Activated naive CD8-positive, alpha-beta T cell treated with anti-CD3 and anti-CD28 coated beads, Interleukin-2, amount 50 U/mL, for 24 hours (primary cell): Measurements from ENCODE around the gene STK38.

ENCODE experiments used
- ATAC-seq: fragments of 150-1000 bp; cut with Tn5 transposase; one replicate; pipeline ENCODE4 v1.10.0; 2021
- DNase-seq: peaks from one replicate; pipeline ENCODE4 v3.0.0; 2021
- H3K27ac Mint-ChIP-seq: one replicate; pipeline ENCODE4 v1.8.0; 2021; ENCODE audit warnings: mild to moderate bottlenecking, mixed read lengths
- H3K27me3 Mint-ChIP-seq: one replicate; pipeline ENCODE4 v1.8.0; 2021; ENCODE audit warnings: mixed read lengths
- H3K36me3 Mint-ChIP-seq: one replicate; pipeline ENCODE4 v1.8.0; 2021; ENCODE audit warnings: low read depth, mixed read lengths
- H3K4me1 Mint-ChIP-seq: one replicate; pipeline ENCODE4 v1.8.0; 2021; ENCODE audit warnings: mixed read lengths
- H3K4me3 Mint-ChIP-seq: one replicate; pipeline ENCODE4 v1.8.0; 2021; ENCODE audit warnings: mild to moderate bottlenecking, moderate library complexity, mixed read lengths
- H3K9me3 Mint-ChIP-seq: one replicate; pipeline ENCODE4 v1.8.0; 2021; ENCODE audit warnings: mixed read lengths

The STK38 gene

GRCh38 chr6:36519352-36519751 is 27.9 kb downstream of the STK38 start:
- ATAC-seq (no peak), DNase-seq (no peak)
- H3K27ac Mint-ChIP-seq = peak overlapping the region; percentile 52
- no peak overlapping the region for H3K4me3 Mint-ChIP-seq
- peaks cover 45% of the 10 kb centered on the region for H3K4me1 Mint-ChIP-seq
- H3K27me3 Mint-ChIP-seq = no peaks in the 10 kb centered on the region
- H3K9me3 Mint-ChIP-seq = no peaks in the 10 kb centered on the region
- peaks cover 61% of the 10 kb centered on the region for H3K36me3 Mint-ChIP-seq

GRCh38 chr6:36517408-36517807 is 29.9 kb downstream of the STK38 start:
- ATAC-seq = no peak
- Mint-ChIP-seq H3K9me3 (no peaks in the 10 kb centered on the region), H3K27ac (no peak overlapping the region), H3K4me3 (no peak overlapping the region), H3K27me3 (no peaks in the 10 kb centered on the region), H3K4me1 (peaks cover 43% of the 10 kb centered on the region), H3K36me3 (peaks cover 51% of the 10 kb centered on the region)
- no peak for DNase-seq

- DNase-seq = no peak
- no peaks in the 10 kb centered on the region for H3K9me3 Mint-ChIP-seq
- peaks cover 43% of the 10 kb centered on the region for H3K4me1 Mint-ChIP-seq
- H3K36me3 Mint-ChIP-seq = peaks cover 51% of the 10 kb centered on the region
- no peak overlapping the region for H3K27ac Mint-ChIP-seq
- no peaks in the 10 kb centered on the region for H3K27me3 Mint-ChIP-seq
- H3K4me3 Mint-ChIP-seq = no peak overlapping the region
- no peak for ATAC-seq
Measured at GRCh38 chr6:36516988-36517387, 30.3 kb downstream of the STK38 start.

GRCh38 chr6:36516559-36516958 is 30.7 kb downstream of the STK38 start:
- Mint-ChIP-seq H3K27me3 (no peaks in the 10 kb centered on the region), H3K4me3 (no peak overlapping the region), H3K36me3 (peaks cover 48% of the 10 kb centered on the region), H3K4me1 (peaks cover 43% of the 10 kb centered on the region), H3K27ac (no peak overlapping the region), H3K9me3 (no peaks in the 10 kb centered on the region)
- DNase-seq (no peak), ATAC-seq (no peak)

- H3K36me3 Mint-ChIP-seq = peaks cover 51% of the 10 kb centered on the region
- H3K27me3 Mint-ChIP-seq = no peaks in the 10 kb centered on the region
- no peaks in the 10 kb centered on the region for H3K9me3 Mint-ChIP-seq
- no peak overlapping the region for H3K4me3 Mint-ChIP-seq
- DNase-seq (no peak), ATAC-seq (no peak)
- peaks cover 43% of the 10 kb centered on the region for H3K4me1 Mint-ChIP-seq
- no peak overlapping the region for H3K27ac Mint-ChIP-seq
Measured at GRCh38 chr6:36515844-36516243, 31.4 kb downstream of the STK38 start.

- Mint-ChIP-seq H3K27ac (no peak overlapping the region), H3K27me3 (no peaks in the 10 kb centered on the region), H3K4me1 (peaks cover 36% of the 10 kb centered on the region), H3K4me3 (no peak overlapping the region), H3K36me3 (peaks cover 46% of the 10 kb centered on the region), H3K9me3 (no peaks in the 10 kb centered on the region)
- no peak for ATAC-seq
- DNase-seq = no peak
Measured at GRCh38 chr6:36514554-36515456, 32.5 kb downstream of the STK38 start.

GRCh38 chr6:36510365-36510764 is 36.9 kb downstream of the STK38 start:
- Mint-ChIP-seq H3K4me3 (no peak overlapping the region), H3K36me3 (peaks cover 39% of the 10 kb centered on the region), H3K27me3 (no peaks in the 10 kb centered on the region), H3K9me3 (no peaks in the 10 kb centered on the region), H3K4me1 (peaks cover 31% of the 10 kb centered on the region), H3K27ac (no peak overlapping the region)
- no peak for DNase-seq
- no peak for ATAC-seq

GRCh38 chr6:36508532-36508931 is 38.7 kb downstream of the STK38 start:
- no peaks in the 10 kb centered on the region for H3K27me3 Mint-ChIP-seq
- no peaks in the 10 kb centered on the region for H3K9me3 Mint-ChIP-seq
- no peak overlapping the region for H3K4me3 Mint-ChIP-seq
- H3K27ac Mint-ChIP-seq = no peak overlapping the region
- DNase-seq (no peak), ATAC-seq (no peak)
- peaks cover 31% of the 10 kb centered on the region for H3K4me1 Mint-ChIP-seq
- peaks cover 37% of the 10 kb centered on the region for H3K36me3 Mint-ChIP-seq

- Mint-ChIP-seq H3K4me1 (peaks cover 31% of the 10 kb centered on the region), H3K9me3 (no peaks in the 10 kb centered on the region), H3K27ac (no peak overlapping the region), H3K36me3 (peaks cover 37% of the 10 kb centered on the region), H3K27me3 (no peaks in the 10 kb centered on the region), H3K4me3 (no peak overlapping the region)
- no peak for ATAC-seq
- no peak for DNase-seq
Measured at GRCh38 chr6:36506611-36507010, 40.7 kb downstream of the STK38 start.

- Mint-ChIP-seq H3K36me3 (peaks cover 31% of the 10 kb centered on the region), H3K27me3 (no peaks in the 10 kb centered on the region), H3K4me3 (no peak overlapping the region)
Measured at GRCh38 chr6:36505744-36506534, 41.3 kb downstream of the STK38 start.

GRCh38 chr6:36504982-36505381 is 42.3 kb downstream of the STK38 start:
- ATAC-seq = no peak
- H3K4me3 Mint-ChIP-seq = no peak overlapping the region
- H3K4me1 Mint-ChIP-seq = peaks cover 31% of the 10 kb centered on the region
- H3K9me3 Mint-ChIP-seq = no peaks in the 10 kb centered on the region
- H3K36me3 Mint-ChIP-seq = peaks cover 26% of the 10 kb centered on the region
- H3K27ac Mint-ChIP-seq = no peak overlapping the region
- DNase-seq = no peak
- H3K27me3 Mint-ChIP-seq = no peaks in the 10 kb centered on the region

More at GRCh38 chr6:36505744-36506534, 41.3 kb downstream of the STK38 start:
- H3K9me3 Mint-ChIP-seq = no peaks in the 10 kb centered on the region
- H3K4me1 Mint-ChIP-seq = peaks cover 31% of the 10 kb centered on the region
- ATAC-seq (no peak), DNase-seq (no peak)
- H3K27ac Mint-ChIP-seq = no peak overlapping the region

GRCh38 chr6:36504181-36504580 is 43.1 kb downstream of the STK38 start:
- no peaks in the 10 kb centered on the region for H3K9me3 Mint-ChIP-seq
- H3K4me3 Mint-ChIP-seq = no peak overlapping the region
- no peak overlapping the region for H3K27ac Mint-ChIP-seq
- no peak for ATAC-seq
- peaks cover 31% of the 10 kb centered on the region for H3K4me1 Mint-ChIP-seq
- DNase-seq = no peak
- peaks cover 29% of the 10 kb centered on the region for H3K36me3 Mint-ChIP-seq
- H3K27me3 Mint-ChIP-seq = no peaks in the 10 kb centered on the region

- H3K9me3 Mint-ChIP-seq = no peaks in the 10 kb centered on the region
- no peak overlapping the region for H3K27ac Mint-ChIP-seq
- H3K27me3 Mint-ChIP-seq = no peaks in the 10 kb centered on the region
- ATAC-seq (no peak), DNase-seq (no peak)
- H3K36me3 Mint-ChIP-seq = peaks cover 37% of the 10 kb centered on the region
- H3K4me3 Mint-ChIP-seq = no peak overlapping the region
- peaks cover 16% of the 10 kb centered on the region for H3K4me1 Mint-ChIP-seq
Measured at GRCh38 chr6:36501686-36502085, 45.6 kb downstream of the STK38 start.

- H3K4me1 Mint-ChIP-seq = no peaks in the 10 kb centered on the region
- no peaks in the 10 kb centered on the region for H3K9me3 Mint-ChIP-seq
- DNase-seq (no peak), ATAC-seq (no peak)
- H3K4me3 Mint-ChIP-seq = no peak overlapping the region
- H3K27ac Mint-ChIP-seq = no peak overlapping the region
- peaks cover 42% of the 10 kb centered on the region for H3K36me3 Mint-ChIP-seq
- no peaks in the 10 kb centered on the region for H3K27me3 Mint-ChIP-seq
Measured at GRCh38 chr6:36499918-36500317, 47.4 kb downstream of the STK38 start.

- no peak overlapping the region for H3K4me3 Mint-ChIP-seq
- H3K27ac Mint-ChIP-seq = no peak overlapping the region
- DNase-seq (no peak), ATAC-seq (no peak)
- no peaks in the 10 kb centered on the region for H3K27me3 Mint-ChIP-seq
- H3K36me3 Mint-ChIP-seq = peaks cover 52% of the 10 kb centered on the region
- H3K9me3 Mint-ChIP-seq = no peaks in the 10 kb centered on the region
- peaks cover 16% of the 10 kb centered on the region for H3K4me1 Mint-ChIP-seq
Measured at GRCh38 chr6:36495086-36495485, 52.2 kb downstream of the STK38 start.
